Adrenal gland (tissue), 5 donors: ENCODE measurements around the gene ANKS1B.

Source experiments
- POLR2A ChIP-seq, 2 donors: fragments of 450-650 bp; IDR thresholded peaks; one replicate each; pipeline ENCODE4 v1.6.1; 2017; ENCODE audit warnings: antibody characterized with exemption in 2 of 2, mild to moderate bottlenecking in 2 of 2, moderate library complexity in 1 of 2
- TF ChIP-seq, protein P1 (sequence below), 6 experiments: fragments of 450-650 bp in 4 of 6; fragments of 200-600 bp in 2 of 6; sonication (generic) in 1 of 6; IDR thresholded peaks; 1 replicate in 5 of 6; 2 replicates in 1 of 6; pipeline versions ENCODE4 v1.5.1 to v1.8.0; 2016 to 2021; ENCODE audit warnings: antibody characterized with exemption in 6 of 6, mild to moderate bottlenecking in 2 of 6, moderate library complexity in 1 of 6
- donor health status: DM: no; HTN: no; CAD: no.

DNA sequence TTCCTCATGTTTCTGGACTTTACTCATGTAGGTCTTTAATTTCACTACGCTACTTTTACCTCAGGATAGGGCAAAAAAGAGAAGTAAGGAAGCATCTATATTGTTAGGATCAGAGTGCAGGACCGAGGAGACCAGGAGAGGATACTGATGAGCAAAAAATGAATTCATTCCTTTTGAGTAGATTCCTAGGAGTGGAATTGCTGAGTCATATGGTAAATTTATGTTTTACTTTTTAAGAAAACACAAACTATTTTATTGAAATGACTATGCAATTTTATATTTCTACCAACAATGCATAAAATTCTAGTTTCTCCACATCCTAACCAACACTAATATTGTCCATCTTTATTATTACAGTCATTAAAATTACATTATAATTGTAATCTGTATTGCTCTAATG lies 388.0 kb downstream of the ANKS1B start:
- TF ChIP-seq, protein P1, sequence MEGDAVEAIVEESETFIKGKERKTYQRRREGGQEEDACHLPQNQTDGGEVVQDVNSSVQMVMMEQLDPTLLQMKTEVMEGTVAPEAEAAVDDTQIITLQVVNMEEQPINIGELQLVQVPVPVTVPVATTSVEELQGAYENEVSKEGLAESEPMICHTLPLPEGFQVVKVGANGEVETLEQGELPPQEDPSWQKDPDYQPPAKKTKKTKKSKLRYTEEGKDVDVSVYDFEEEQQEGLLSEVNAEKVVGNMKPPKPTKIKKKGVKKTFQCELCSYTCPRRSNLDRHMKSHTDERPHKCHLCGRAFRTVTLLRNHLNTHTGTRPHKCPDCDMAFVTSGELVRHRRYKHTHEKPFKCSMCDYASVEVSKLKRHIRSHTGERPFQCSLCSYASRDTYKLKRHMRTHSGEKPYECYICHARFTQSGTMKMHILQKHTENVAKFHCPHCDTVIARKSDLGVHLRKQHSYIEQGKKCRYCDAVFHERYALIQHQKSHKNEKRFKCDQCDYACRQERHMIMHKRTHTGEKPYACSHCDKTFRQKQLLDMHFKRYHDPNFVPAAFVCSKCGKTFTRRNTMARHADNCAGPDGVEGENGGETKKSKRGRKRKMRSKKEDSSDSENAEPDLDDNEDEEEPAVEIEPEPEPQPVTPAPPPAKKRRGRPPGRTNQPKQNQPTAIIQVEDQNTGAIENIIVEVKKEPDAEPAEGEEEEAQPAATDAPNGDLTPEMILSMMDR (IDR thresholded peaks at IDR 0.05), result no peak
- TF ChIP-seq POLR2A (IDR thresholded peaks at IDR 0.05), result no peak
